Activated naive CD8-positive, alpha-beta T cell treated with anti-CD3 and anti-CD28 coated beads for 36 hours (primary cell): ENCODE data around the gene FAM24B. TPM values are rescaled to one million over a fixed set of nuclear protein-coding genes. Genes with fewer than 3 reads are reported as not detected.

Source experiments
- DNase-seq: peaks from one replicate; pipeline ENCODE4 v3.0.0; 2021
- H3K27ac Mint-ChIP-seq: one replicate; pipeline ENCODE4 v1.8.0; 2022; ENCODE audit warnings: mild to moderate bottlenecking, moderate library complexity, mixed read lengths
- H3K27me3 Mint-ChIP-seq: one replicate; pipeline ENCODE4 v1.8.0; 2022; ENCODE audit warnings: mild to moderate bottlenecking, mixed read lengths
- H3K36me3 Mint-ChIP-seq: one replicate; pipeline ENCODE4 v1.8.0; 2021; ENCODE audit warnings: mild to moderate bottlenecking, mixed read lengths
- H3K4me1 Mint-ChIP-seq: one replicate; pipeline ENCODE4 v1.8.0; 2021; ENCODE audit warnings: mixed read lengths
- H3K4me3 Mint-ChIP-seq: one replicate; pipeline ENCODE4 v1.8.0; 2022; ENCODE audit warnings: mild to moderate bottlenecking, moderate library complexity, mixed read lengths
- H3K9me3 Mint-ChIP-seq: one replicate; pipeline ENCODE4 v1.8.0; 2022; ENCODE audit warnings: mixed read lengths
- total RNA-seq, 2 experiments: library from RNA; stranded (reverse); gene quantifications; one replicate each; pipeline ENCODE4 v1.2.3, GENCODE V29; 2021

FAM24B gene
- total RNA-seq, 2 experiments from 2014 or later: 11.2 to 12.8 TPM

GRCh38 chr10:122849900-122850605, 29.3 kb downstream of the FAM24B start:
- Mint-ChIP-seq H3K36me3 (peaks cover 58% of the 10 kb centered on the region), H3K27ac (no peak overlapping the region), H3K4me1 (peaks cover 12% of the 10 kb centered on the region), H3K9me3 (no peaks in the 10 kb centered on the region), H3K4me3 (no peak overlapping the region), H3K27me3 (no peaks in the 10 kb centered on the region)
- no peak for DNase-seq

DNA sequence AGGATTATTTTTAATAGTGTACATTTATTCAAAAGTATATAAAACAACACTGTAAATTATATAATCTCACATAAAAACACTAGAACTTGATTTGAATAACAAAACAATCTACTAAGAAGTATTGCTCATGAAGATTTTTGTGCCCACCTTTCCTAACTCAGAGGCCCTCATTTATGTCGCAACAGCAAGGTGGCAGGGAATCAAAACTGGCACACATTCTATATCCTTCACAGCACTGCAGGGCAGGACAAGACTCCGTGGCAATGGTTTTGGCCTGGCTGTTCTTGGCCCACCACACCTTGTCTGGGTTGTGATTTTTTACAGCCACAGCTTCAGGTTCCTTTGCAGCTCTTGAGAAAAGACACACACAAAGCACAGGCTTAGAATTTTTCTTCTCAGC, 30.3 kb downstream of the FAM24B start:
- no peak overlapping the region for H3K27ac Mint-ChIP-seq
- no peak for DNase-seq
- peaks cover 2% of the 10 kb centered on the region for H3K9me3 Mint-ChIP-seq
- no peak overlapping the region for H3K4me3 Mint-ChIP-seq
- H3K4me1 Mint-ChIP-seq: peaks cover 5% of the 10 kb centered on the region
- no peaks in the 10 kb centered on the region for H3K27me3 Mint-ChIP-seq
- peaks cover 57% of the 10 kb centered on the region for H3K36me3 Mint-ChIP-seq

DNA sequence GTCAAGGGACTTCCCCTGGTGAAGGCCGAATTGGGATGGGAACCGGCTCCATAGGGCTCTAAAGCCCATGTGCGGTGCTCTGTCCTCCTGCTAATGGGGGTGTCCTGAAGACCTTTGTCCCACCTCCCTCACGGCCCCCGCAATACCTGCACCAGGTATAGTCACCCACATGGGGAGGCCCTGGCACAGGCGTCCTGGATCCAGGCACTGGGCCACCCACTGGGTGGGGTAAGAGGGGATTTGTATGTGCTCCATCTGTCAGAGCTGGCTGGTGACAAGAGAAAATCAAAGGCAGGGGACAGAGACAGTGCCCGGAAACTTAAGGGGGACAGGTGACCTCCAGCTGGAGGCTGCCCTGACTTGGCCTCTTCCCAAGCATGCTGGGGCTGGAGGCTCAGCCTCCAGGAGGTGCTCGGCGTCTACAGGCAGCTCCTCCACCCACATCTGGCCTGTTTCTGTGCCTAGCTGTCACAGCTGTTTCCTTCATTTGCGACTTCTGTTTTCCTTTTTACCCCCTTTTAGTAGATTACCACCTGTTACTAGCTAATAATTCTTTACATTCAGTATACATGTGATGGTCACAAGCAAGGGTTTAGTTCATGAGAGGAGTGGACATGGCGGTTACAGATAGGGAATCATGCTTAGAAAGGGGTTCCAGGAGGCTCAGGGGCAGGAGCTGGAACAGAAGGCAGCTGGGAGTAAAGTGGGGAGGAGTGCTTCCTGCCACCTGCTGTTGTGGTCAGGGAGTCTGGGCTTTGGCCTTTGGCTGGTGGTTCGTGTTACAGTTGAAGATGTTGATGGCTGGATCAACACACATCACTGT, 31.4 kb downstream of the FAM24B start:
- no peaks in the 10 kb centered on the region for H3K27me3 Mint-ChIP-seq

DNA sequence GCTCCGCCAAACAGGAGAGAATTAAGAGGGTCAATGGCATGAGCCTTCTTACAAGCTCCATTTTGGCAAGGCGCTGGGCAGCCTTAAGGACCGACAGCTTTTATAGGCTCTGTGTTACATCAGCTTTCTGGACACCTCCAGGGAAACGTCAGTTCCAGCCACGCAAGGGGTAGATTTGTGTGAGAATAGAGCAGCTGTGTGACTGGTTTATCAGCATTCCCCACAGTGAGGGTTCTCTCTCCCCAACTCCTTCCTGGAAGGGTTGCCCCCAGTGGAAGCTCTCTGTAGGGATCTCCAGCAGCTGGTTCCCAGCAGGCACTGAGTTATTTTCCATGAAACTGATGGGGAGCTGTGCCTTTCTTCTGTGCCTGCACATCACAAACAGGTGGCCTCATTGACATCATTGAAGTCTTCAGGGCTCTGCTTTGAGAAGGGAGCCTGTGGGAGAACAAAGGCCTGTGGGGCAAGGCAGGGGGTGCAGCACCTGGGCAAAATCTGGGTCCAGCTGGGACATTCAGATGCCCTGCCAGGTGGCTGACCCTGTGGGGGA, 33.5 kb downstream of the FAM24B start, which contains the start of gene CUZD1:
CUZD1 (minus strand) TSS at position 75 of the 550 bp plus-strand sequence; CDS start at position 61, 14 bp downstream.
- no peak within 1 kb of the TSS for H3K4me3 Mint-ChIP-seq
- peaks cover 51% of the 10 kb centered on the region for H3K36me3 Mint-ChIP-seq
- no peaks in the 10 kb centered on the region for H3K27me3 Mint-ChIP-seq
- H3K9me3 Mint-ChIP-seq: peaks cover 6% of the 10 kb centered on the region
- H3K27ac Mint-ChIP-seq: no peak within 1 kb of the TSS
- H3K4me1 Mint-ChIP-seq: no peaks in the 10 kb centered on the region
- no peak for DNase-seq

More for the DNA sequence above, 31.4 kb downstream of the FAM24B start:
- Mint-ChIP-seq H3K36me3 (peaks cover 51% of the 10 kb centered on the region), H3K4me1 (peaks cover 2% of the 10 kb centered on the region), H3K9me3 (peaks cover 4% of the 10 kb centered on the region), H3K4me3 (no peak overlapping the region), H3K27ac (no peak overlapping the region)
- no peak for DNase-seq

- DNase-seq: no peak
- Mint-ChIP-seq H3K9me3 (peaks cover 6% of the 10 kb centered on the region), H3K27ac (no peak overlapping the region), H3K4me1 (no peaks in the 10 kb centered on the region), H3K36me3 (peaks cover 49% of the 10 kb centered on the region), H3K27me3 (no peaks in the 10 kb centered on the region), H3K4me3 (no peak overlapping the region)
Measured at GRCh38 chr10:122844146-122844545, 35.2 kb downstream of the FAM24B start.

DNA sequence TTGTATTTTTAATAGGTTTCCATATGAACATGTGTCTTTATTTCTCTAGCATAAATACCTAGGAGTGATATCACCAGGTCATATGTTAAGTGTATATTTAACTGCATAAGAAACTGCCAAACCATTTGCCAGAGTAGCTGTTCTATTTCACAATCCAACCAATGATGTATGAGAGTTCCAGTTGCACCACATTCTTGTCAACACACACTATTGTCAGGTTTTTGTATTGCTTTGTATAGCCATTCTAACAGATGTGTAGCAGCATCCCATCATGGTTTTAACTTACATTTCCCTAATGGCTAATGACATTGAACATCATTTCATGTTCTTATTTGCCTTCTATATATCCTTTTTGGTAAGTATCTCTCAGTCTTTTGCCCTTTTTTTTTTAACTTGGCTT, 37.8 kb downstream of the FAM24B start:
- Mint-ChIP-seq H3K36me3 (peaks cover 61% of the 10 kb centered on the region), H3K4me1 (no peaks in the 10 kb centered on the region), H3K27me3 (no peaks in the 10 kb centered on the region), H3K27ac (no peak overlapping the region), H3K9me3 (peaks cover 6% of the 10 kb centered on the region), H3K4me3 (no peak overlapping the region)
- DNase-seq: no peak

DNA sequence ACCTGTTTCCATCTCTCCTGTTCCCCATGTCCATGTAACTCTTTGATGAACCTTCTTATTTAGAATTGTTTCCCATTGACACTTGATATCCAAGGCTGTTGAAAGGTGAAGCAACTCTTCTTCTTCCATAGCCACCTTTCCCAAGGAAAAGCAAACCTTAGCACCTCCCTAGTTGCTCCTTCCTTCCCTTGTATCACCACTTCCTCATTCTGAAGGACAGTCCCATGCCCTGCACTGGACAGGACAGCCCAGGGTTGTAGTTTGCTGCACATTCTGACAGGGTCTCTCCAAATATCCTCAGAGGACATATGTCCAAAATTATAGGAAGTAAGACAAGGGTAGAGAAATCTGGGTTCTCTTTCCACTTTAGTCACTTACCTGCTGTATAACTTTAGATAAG, 39.9 kb downstream of the FAM24B start:
- Mint-ChIP-seq H3K36me3 (peaks cover 51% of the 10 kb centered on the region), H3K9me3 (peaks cover 3% of the 10 kb centered on the region), H3K4me3 (no peak overlapping the region), H3K27me3 (no peaks in the 10 kb centered on the region), H3K4me1 (no peaks in the 10 kb centered on the region), H3K27ac (no peak overlapping the region)
- no peak for DNase-seq

DNA sequence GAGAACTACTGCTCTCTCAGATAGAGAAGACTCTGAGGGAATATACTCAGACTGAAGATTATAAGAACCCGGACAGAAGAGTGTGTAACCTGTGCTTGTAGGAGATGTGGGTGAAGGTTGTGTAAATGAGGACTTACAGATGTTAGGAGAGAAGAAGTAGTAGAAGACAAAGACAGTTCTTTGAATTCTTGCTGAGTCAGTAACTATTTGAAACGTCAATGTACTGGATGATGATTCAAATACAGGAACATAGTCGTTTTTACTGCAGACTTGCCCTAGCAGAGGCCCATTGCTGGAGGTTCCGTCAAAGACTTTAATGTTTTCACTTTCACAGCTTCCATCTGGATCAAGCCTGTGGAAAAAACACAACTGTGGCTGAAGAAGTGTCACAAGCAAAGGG, 40.5 kb downstream of the FAM24B start:
- Mint-ChIP-seq H3K4me1 (no peaks in the 10 kb centered on the region), H3K4me3 (no peak overlapping the region), H3K36me3 (peaks cover 47% of the 10 kb centered on the region), H3K9me3 (peaks cover 3% of the 10 kb centered on the region), H3K27ac (no peak overlapping the region), H3K27me3 (no peaks in the 10 kb centered on the region)
- no peak for DNase-seq

- H3K4me3 Mint-ChIP-seq: no peak overlapping the region
- H3K27me3 Mint-ChIP-seq: no peaks in the 10 kb centered on the region
- no peaks in the 10 kb centered on the region for H3K9me3 Mint-ChIP-seq
- no peaks in the 10 kb centered on the region for H3K4me1 Mint-ChIP-seq
- no peak overlapping the region for H3K27ac Mint-ChIP-seq
- no peak for DNase-seq
- H3K36me3 Mint-ChIP-seq: peaks cover 52% of the 10 kb centered on the region
Measured at GRCh38 chr10:122835908-122836307, 43.5 kb downstream of the FAM24B start.

DNA sequence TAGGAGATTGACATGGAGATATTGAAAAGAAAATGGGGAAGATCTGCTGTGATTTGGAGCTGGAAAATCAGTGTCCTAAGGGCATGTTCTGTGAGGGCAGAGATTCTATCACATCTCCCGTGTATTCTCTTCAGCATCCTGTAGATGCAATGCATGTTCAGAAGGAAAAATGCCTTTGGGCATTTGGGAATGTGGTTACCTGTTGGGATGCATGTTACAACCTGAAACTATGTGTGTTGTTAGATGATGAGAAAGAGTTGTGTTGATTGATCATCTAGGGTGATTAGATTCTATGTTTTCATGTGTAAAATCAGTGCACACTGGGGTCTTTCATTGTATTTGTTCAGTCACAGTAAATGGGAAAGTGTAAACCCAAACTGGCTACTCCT, 48.4 kb downstream of the FAM24B start:
- no peak overlapping the region for H3K4me3 Mint-ChIP-seq
- peaks cover 28% of the 10 kb centered on the region for H3K36me3 Mint-ChIP-seq
- no peaks in the 10 kb centered on the region for H3K9me3 Mint-ChIP-seq
- DNase-seq: no peak
- no peaks in the 10 kb centered on the region for H3K4me1 Mint-ChIP-seq
- H3K27me3 Mint-ChIP-seq: peaks cover 3% of the 10 kb centered on the region
- no peak overlapping the region for H3K27ac Mint-ChIP-seq

DNA sequence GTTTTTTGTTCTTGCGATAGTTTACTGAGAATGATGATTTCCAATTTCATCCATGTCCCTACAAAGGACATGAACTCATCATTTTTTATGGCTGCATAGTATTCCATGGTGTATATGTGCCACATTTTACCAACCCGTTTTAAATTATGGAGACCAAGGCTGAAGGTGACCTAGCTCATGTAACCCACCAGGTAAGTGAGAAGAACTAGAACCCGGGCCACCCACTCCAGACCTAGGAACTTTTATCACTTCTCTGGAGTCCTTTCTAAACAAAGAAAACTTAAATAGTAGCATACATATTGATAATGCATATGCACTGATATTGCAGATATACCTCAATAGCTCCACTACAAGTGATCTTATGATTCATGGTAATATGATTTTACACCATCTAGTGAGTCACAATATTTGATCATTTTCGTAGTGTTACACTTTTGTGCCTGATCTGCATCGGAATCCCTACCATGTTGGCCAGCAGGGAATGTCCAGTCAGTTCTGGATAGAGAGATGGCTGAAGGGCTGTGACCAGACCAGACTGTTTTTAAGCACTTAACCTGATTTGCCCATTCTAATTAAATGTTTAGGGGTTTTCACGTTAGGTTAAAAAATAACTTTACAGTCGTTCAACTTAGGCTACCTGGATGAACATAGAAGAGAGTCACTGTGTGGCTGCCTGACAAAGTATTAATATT, 49.0 kb downstream of the FAM24B start:
- Mint-ChIP-seq H3K36me3 (peaks cover 26% of the 10 kb centered on the region), H3K4me1 (no peaks in the 10 kb centered on the region), H3K9me3 (no peaks in the 10 kb centered on the region), H3K27me3 (peaks cover 7% of the 10 kb centered on the region), H3K4me3 (no peak overlapping the region), H3K27ac (no peak overlapping the region)
- DNase-seq: no peak

DNA sequence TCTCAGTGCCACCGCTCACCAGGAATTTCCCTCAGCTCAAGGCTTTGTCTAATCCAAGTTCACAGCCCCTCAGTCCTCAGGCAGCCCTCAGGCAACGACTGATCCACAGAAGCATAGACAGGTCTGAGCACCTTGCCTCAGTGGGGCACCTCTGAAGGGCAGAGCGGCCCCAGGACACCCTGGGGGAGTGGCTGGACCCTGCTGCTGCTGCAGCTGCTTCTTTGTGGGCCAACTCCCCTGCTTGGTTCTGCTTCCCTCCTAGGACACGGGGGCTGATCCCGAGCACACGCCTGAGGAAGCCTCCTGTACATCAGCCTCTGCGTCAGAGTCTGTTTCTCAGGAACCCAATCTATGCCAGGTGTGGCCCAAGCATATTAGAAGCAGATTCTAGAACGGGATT, 49.9 kb downstream of the FAM24B start:
- peaks cover 16% of the 10 kb centered on the region for H3K27me3 Mint-ChIP-seq
- no peak overlapping the region for H3K27ac Mint-ChIP-seq
- H3K36me3 Mint-ChIP-seq: peaks cover 26% of the 10 kb centered on the region
- no peak overlapping the region for H3K4me3 Mint-ChIP-seq
- no peak for DNase-seq
- H3K4me1 Mint-ChIP-seq: no peaks in the 10 kb centered on the region
- H3K9me3 Mint-ChIP-seq: no peaks in the 10 kb centered on the region

DNA sequence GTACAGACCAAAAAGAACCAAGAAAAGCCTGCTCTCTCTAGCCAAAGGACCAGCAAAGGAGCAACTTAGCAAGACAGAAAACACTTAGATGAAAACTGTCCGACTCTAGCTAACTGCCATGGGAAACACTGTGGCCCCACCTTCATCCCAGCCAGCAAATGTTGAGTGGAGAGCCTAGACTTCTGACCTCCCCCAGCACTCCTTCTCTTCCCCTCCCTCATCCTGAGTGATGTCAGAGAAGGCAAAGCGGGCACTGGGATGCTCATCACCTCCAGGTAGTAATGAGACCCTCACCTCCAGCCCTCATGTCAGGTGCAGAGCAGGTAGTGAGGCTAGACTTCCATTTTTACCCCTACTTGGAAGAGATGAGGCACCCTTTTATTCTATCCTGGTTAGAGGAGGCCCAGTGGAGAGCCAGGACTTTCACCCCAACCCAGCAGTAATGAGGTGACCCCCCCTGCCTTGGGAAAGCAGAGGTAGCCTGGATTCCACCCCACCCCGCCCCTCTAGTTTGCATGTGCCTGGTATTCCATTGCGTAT, 50.6 kb downstream of the FAM24B start:
- no peak for DNase-seq
- no peak overlapping the region for H3K4me3 Mint-ChIP-seq
- H3K27me3 Mint-ChIP-seq: peaks cover 22% of the 10 kb centered on the region
- H3K27ac Mint-ChIP-seq: no peak overlapping the region
- no peaks in the 10 kb centered on the region for H3K4me1 Mint-ChIP-seq
- no peaks in the 10 kb centered on the region for H3K9me3 Mint-ChIP-seq
- peaks cover 23% of the 10 kb centered on the region for H3K36me3 Mint-ChIP-seq

DNA sequence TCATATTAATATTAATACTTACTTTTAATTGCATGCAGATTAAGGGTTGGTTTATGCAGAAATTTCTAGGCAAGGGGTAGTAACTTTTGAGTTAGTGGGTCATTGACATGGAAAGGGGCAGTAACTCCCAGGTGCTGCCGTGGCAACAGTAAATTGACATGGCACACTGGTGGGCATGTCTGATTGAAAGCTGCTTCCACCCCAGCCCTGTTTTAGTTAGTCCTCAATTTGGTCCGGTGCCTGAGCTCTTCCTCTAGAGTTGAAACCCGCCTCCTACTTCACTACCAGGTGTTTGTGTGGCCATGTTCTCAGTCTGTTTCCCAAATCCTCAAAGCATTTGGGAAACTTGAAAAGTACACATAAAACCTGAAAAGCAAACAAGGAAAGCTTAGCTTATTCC, 52.1 kb downstream of the FAM24B start:
- Mint-ChIP-seq H3K27me3 (peaks cover 33% of the 10 kb centered on the region), H3K4me1 (no peaks in the 10 kb centered on the region), H3K9me3 (no peaks in the 10 kb centered on the region), H3K36me3 (peaks cover 20% of the 10 kb centered on the region), H3K27ac (no peak overlapping the region), H3K4me3 (no peak overlapping the region)
- DNase-seq: no peak
